ENCODE measurements around the gene CTSE.

Gene CTSE

GRCh38 chr1:205971082-205971481, 52.6 kb downstream of the CTSE start:
- no peak for DNase-seq (ENCODE audit: low read depth)

- no peak for DNase-seq (ENCODE audit: low read depth)
Observed at GRCh38 chr1:205970486-205970885, 53.2 kb downstream of the CTSE start.

- no peak for DNase-seq (ENCODE audit: low read depth)
Observed at GRCh38 chr1:205969229-205969628, 54.5 kb downstream of the CTSE start.

- no peak for DNase-seq (ENCODE audit: low read depth)
Observed at GRCh38 chr1:205967554-205968335, 56.0 kb downstream of the CTSE start.

GRCh38 chr1:205965036-205965884, 58.4 kb downstream of the CTSE start:
- no peak for DNase-seq (ENCODE audit: low read depth)

- no peak for DNase-seq (ENCODE audit: low read depth)
Observed at GRCh38 chr1:205963352-205964155, 60.1 kb downstream of the CTSE start.

- DNase-seq (ENCODE audit: low read depth): no peak
Observed at GRCh38 chr1:205962821-205963221, 60.9 kb downstream of the CTSE start.

- no peak for DNase-seq (ENCODE audit: low read depth)
Observed at GRCh38 chr1:205961991-205962820, 61.5 kb downstream of the CTSE start.

- no peak for DNase-seq (ENCODE audit: low read depth)
Observed at GRCh38 chr1:205961405-205961804, 62.3 kb downstream of the CTSE start.

GRCh38 chr1:205959789-205960188, 63.9 kb downstream of the CTSE start:
- DNase-seq (ENCODE audit: low read depth): no peak

Measured in T follicular helper cell (primary cell).